GM23338 (cell line): ENCODE data around the gene HDAC3. TPM values are rescaled to one million over a fixed set of nuclear protein-coding genes. Genes with fewer than 3 reads are reported as not detected.
A peak's percentile ranks its signal among the peaks of the same experiment; 100 is the strongest.

Experiments used
- ATAC-seq: fragments of 200-7000 bp; cut with Tn5 transposase; 3 replicates; pipeline ENCODE4 v1.9.1; 2020
- DNase-seq: peaks from one replicate; pipeline ENCODE4 v3.0.0-alpha.2; 2015; ENCODE audit warnings: low spot score
- H2AFZ ChIP-seq: fragments of 200-600 bp; sonication (generic); 2 replicates; pipeline ENCODE4 v1.8.0; 2016; ENCODE audit warnings: antibody characterized with exemption, mild to moderate bottlenecking, moderate library complexity
- H3F3A ChIP-seq: fragments of 200-600 bp; sonication (generic); replicated peaks from 2 replicates; pipeline ENCODE4 v1.8.0; 2017; ENCODE audit warnings: antibody characterized with exemption, mixed run types, low read depth
- H3K27ac ChIP-seq: fragments of 200-600 bp; sonication (generic); 2 replicates; pipeline ENCODE4 v1.6.1; 2016; ENCODE audit warnings: low read depth
- H3K27me3 ChIP-seq: fragments of 200-600 bp; sonication (generic); 2 replicates; pipeline ENCODE4 v1.8.0; 2016; ENCODE audit warnings: mild to moderate bottlenecking, mixed run types, moderate library complexity; ENCODE audit not compliant: insufficient read depth
- H3K36me3 ChIP-seq: fragments of 200-600 bp; sonication (generic); 2 replicates; pipeline ENCODE4 v1.8.0; 2016; ENCODE audit warnings: mild to moderate bottlenecking; ENCODE audit not compliant: insufficient read depth
- H3K4me1 ChIP-seq: fragments of 200-600 bp; sonication (generic); 2 replicates; pipeline ENCODE4 v1.8.0; 2016; ENCODE audit warnings: mild to moderate bottlenecking, moderate library complexity; ENCODE audit not compliant: insufficient read depth
- H3K4me2 ChIP-seq: fragments of 200-600 bp; sonication (generic); 2 replicates; pipeline ENCODE4 v1.7.1; 2017; ENCODE audit warnings: mixed run types
- H3K4me3 ChIP-seq: fragments of 200-600 bp; sonication (generic); 2 replicates; pipeline ENCODE4 v1.6.1; 2016; ENCODE audit warnings: mixed run types
- H3K79me2 ChIP-seq: fragments of 200-600 bp; sonication (generic); replicated peaks from 2 replicates; pipeline ENCODE4 v1.8.0; 2017; ENCODE audit warnings: mild to moderate bottlenecking; ENCODE audit not compliant: insufficient read depth
- H3K9me2 ChIP-seq: fragments of 200-600 bp; sonication (generic); 2 replicates; pipeline ENCODE4 v1.8.0; 2017; ENCODE audit not compliant: insufficient read depth
- H4K20me1 ChIP-seq: fragments of 200-600 bp; sonication (generic); replicated peaks from 2 replicates; pipeline ENCODE4 v1.8.0; 2017; ENCODE audit warnings: mild to moderate bottlenecking; ENCODE audit not compliant: insufficient read depth
- H3K27ac Mint-ChIP-seq: 2 replicates; pipeline ENCODE4 v1.8.0; 2020; ENCODE audit warnings: inconsistent platforms, mild to moderate bottlenecking, moderate library complexity, mixed read lengths
- H3K27me3 Mint-ChIP-seq: 3 replicates; pipeline ENCODE4 v1.8.0; 2022; ENCODE audit warnings: low read depth, mild to moderate bottlenecking, moderate library complexity, mixed read lengths, inconsistent platforms; ENCODE audit not compliant: insufficient read depth, poor library complexity
- H3K36me3 Mint-ChIP-seq: 3 replicates; pipeline ENCODE4 v1.8.0; 2021; ENCODE audit warnings: low read depth, mild to moderate bottlenecking, inconsistent platforms, moderate library complexity, mixed read lengths
- H3K4me1 Mint-ChIP-seq: 3 replicates; pipeline ENCODE4 v1.8.0; 2020; ENCODE audit warnings: mild to moderate bottlenecking, inconsistent platforms, mixed read lengths
- H3K4me3 Mint-ChIP-seq: 3 replicates; pipeline ENCODE4 v1.8.0; 2021; ENCODE audit warnings: moderate library complexity, mild to moderate bottlenecking, inconsistent platforms, mixed read lengths
- H3K9me3 Mint-ChIP-seq: 3 replicates; pipeline ENCODE4 v1.8.0; 2020; ENCODE audit warnings: moderate library complexity, mild to moderate bottlenecking, inconsistent platforms, mixed read lengths
- CTCF ChIP-seq, 2 experiments: fragments of 200-600 bp in 1 of 2; sonication (generic) in 1 of 2; conservative IDR thresholded peaks; 2 replicates each; pipeline versions ENCODE4 v1.5.1 to v1.6.1; 2016 to 2017; ENCODE audit warnings: antibody characterized with exemption in 2 of 2, low read depth in 2 of 2, mild to moderate bottlenecking in 2 of 2, moderate library complexity in 1 of 2
- ETS1 ChIP-seq: IDR thresholded peaks from 2 replicates; pipeline ENCODE4 v1.6.1; 2016; ENCODE audit warnings: antibody characterized with exemption
- EZH2 ChIP-seq: fragments of 200-600 bp; sonication (generic); IDR thresholded peaks from one replicate; pipeline ENCODE4 v1.8.0; 2017; ENCODE audit warnings: antibody characterized with exemption, mild to moderate bottlenecking, low read depth; ENCODE audit not compliant: unreplicated experiment
- POLR2AphosphoS5 ChIP-seq: IDR thresholded peaks from 2 replicates; pipeline ENCODE4 v1.6.1; 2016; ENCODE audit warnings: antibody characterized with exemption, low read depth
- REST ChIP-seq: IDR thresholded peaks from one replicate; pipeline ENCODE4 v1.6.1; 2018; ENCODE audit warnings: antibody characterized with exemption; ENCODE audit not compliant: unreplicated experiment
- ZNF331 ChIP-seq: fragments of 250-450 bp; sonication (Bioruptor Pico); IDR thresholded peaks from 2 replicates; pipeline ENCODE4 v1.5.0; 2020; ENCODE audit warnings: low read depth, mild to moderate bottlenecking, moderate library complexity
- ZNF462 ChIP-seq: fragments of 250-450 bp; sonication (Bioruptor Pico); IDR thresholded peaks from 2 replicates; pipeline ENCODE4 v1.5.0; 2020; ENCODE audit warnings: mild to moderate bottlenecking, moderate library complexity
- polyA plus RNA-seq: library from polyadenylated mRNA; unstranded; fragments of >200 nt; fragmentation: Nextera tagmentation; extraction: Ambion mirVana; gene quantifications from 2 replicates; pipeline ENCODE4 v1.2.1, GENCODE V29; 2016
- total RNA-seq: library from RNA; depleted of rRNA; stranded (reverse); fragments of >200 nt; shearing (Covaris generic); gene quantifications from 2 replicates; pipeline ENCODE4 v1.2.3, GENCODE V29; 2014

Gene HDAC3
- total and polyA plus RNA-seq, 2 experiments from 2014 or later = 59.2 to 90.0 TPM

- TF ChIP-seq ZNF462 (no peak), EZH2 (no peak), CTCF (conservative IDR thresholded peaks at IDR 0.05; ENCODE audit: low read depth in 2 of 2) (no peak), ZNF331 (CRISPR knock-in tag) (no peak)
Measured at GRCh38 chr5:141681295-141681694, 44.6 kb upstream of the HDAC3 start (continued).

- peaks cover 13% of the 10 kb centered on the region for H3K27me3 Mint-ChIP-seq
- peaks cover 42% of the 10 kb centered on the region for H3K4me1 Mint-ChIP-seq
- peak overlapping the region; percentile 93 for H3K4me2 ChIP-seq
- DNase-seq (peak; percentile 96), ATAC-seq (peak; percentile 81)
- H2AFZ ChIP-seq = no peak overlapping the region
- H3K27ac Mint-ChIP-seq = peak overlapping the region; percentile 85
- peaks cover 23% of the 10 kb centered on the region for H3K36me3 Mint-ChIP-seq
- no peaks in the 10 kb centered on the region; the same call in 2 of the 3 replicates for H3K9me3 Mint-ChIP-seq
- H3K79me2 ChIP-seq = peaks cover 19% of the 10 kb centered on the region; the same call in 1 of the 2 replicates
- peak overlapping the region; percentile 96 for H3K27ac ChIP-seq
- no peaks in the 10 kb centered on the region for H3K36me3 ChIP-seq
- H3K4me3 Mint-ChIP-seq = peak overlapping the region; percentile 70
- H3K27me3 ChIP-seq = no peaks in the 10 kb centered on the region
- no peaks in the 10 kb centered on the region for H4K20me1 ChIP-seq
- H3F3A ChIP-seq = peaks cover 32% of the 10 kb centered on the region
- peaks cover 38% of the 10 kb centered on the region for H3K4me1 ChIP-seq
- H3K9me2 ChIP-seq = no peaks in the 10 kb centered on the region
- peak overlapping the region; percentile 82 for H3K4me3 ChIP-seq
- TF ChIP-seq POLR2AphosphoS5 = peak; percentile 86
- no peak for TF ChIP-seq REST
- TF ChIP-seq ZNF331 (CRISPR knock-in tag) = no peak
- TF ChIP-seq ETS1 = peak; percentile 77
Measured at GRCh38 chr5:141680751-141681201, 44.1 kb upstream of the HDAC3 start.
